ENCODE data around the gene PPFIA4.

DNA sequence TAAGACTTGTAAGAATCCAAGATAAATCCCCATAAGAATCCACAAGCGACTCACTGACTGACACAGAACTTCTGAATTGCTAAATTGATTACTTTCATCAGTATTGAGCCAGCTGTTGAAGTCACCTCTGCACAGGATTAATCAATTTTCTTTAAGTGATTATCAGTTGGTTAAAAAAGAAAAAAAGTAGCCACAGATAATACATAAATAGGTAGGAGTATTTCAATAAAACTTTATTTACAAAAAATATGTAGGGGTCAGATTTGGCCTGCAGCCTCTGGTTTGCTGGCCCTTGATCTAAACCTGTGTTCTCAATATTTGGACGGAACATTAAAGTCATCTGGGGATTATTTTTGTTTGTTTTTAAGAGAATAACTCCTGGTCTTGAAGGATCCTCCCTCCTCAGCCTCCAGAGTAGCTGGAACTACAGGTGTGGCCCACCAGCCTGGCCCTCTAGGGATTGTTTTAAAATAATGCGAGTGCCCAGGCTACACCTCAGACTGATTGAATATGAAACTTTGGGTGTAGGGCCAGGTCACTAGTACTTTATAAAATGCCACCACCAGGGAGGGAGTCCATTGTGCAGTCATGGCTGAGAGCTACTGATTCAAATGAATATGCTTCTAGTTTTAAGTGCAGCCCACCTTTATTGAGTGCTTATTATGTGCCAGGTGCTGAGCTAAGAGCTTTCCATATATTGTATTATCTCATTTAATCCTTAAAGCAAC lies 25.9 kb upstream of the PPFIA4 start:
- TF ChIP-seq, protein P1, sequence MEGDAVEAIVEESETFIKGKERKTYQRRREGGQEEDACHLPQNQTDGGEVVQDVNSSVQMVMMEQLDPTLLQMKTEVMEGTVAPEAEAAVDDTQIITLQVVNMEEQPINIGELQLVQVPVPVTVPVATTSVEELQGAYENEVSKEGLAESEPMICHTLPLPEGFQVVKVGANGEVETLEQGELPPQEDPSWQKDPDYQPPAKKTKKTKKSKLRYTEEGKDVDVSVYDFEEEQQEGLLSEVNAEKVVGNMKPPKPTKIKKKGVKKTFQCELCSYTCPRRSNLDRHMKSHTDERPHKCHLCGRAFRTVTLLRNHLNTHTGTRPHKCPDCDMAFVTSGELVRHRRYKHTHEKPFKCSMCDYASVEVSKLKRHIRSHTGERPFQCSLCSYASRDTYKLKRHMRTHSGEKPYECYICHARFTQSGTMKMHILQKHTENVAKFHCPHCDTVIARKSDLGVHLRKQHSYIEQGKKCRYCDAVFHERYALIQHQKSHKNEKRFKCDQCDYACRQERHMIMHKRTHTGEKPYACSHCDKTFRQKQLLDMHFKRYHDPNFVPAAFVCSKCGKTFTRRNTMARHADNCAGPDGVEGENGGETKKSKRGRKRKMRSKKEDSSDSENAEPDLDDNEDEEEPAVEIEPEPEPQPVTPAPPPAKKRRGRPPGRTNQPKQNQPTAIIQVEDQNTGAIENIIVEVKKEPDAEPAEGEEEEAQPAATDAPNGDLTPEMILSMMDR (IDR thresholded peaks at IDR 0.05 in 8 of 11, conservative IDR thresholded peaks at IDR 0.05 in 3 of 11) = no peak
- TF ChIP-seq POLR2AphosphoS5 (IDR thresholded peaks at IDR 0.05) (no peak), POLR2A (IDR thresholded peaks at IDR 0.05) (no peak)

Measured in spleen (tissue), 7 donors.